HT1080 (cell line): ENCODE results near the gene PRDM12. TPM values are rescaled to one million over a fixed set of nuclear protein-coding genes. Genes with fewer than 3 reads are reported as not detected.

Source experiments
- DNase-seq: peaks from one replicate; pipeline ENCODE4 v3.0.0-alpha.2; 2015; ENCODE audit warnings: low read depth
- total RNA-seq: library from RNA; depleted of rRNA; stranded (reverse); fragments of >200 nt; shearing (Covaris generic); gene quantifications from 2 replicates; pipeline ENCODE4 v1.2.3, GENCODE V29; 2014

The PRDM12 gene
- total RNA-seq, 1 experiment from 2014 or later = 0.10 TPM

DNA sequence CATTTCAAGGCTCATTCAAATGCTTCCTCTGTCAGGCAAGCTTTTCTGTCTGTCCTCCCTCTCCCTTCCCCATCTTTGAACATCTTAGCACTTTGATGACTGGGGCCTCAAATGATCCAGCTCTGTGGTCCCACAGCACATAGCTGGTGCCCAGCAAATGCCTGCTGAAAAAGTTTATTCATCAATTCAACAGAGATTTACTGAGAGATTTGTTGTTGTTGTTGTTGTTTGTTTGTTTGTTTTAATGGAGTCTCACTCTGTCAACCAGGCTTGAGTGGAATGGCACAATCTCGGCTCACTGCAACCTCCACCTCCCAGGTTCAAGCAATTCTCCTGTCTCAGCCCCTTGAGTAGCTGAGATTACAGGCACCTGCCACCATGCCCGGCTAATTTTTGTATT is 23.2 kb downstream of the PRDM12 start:
- DNase-seq = no peak

DNA sequence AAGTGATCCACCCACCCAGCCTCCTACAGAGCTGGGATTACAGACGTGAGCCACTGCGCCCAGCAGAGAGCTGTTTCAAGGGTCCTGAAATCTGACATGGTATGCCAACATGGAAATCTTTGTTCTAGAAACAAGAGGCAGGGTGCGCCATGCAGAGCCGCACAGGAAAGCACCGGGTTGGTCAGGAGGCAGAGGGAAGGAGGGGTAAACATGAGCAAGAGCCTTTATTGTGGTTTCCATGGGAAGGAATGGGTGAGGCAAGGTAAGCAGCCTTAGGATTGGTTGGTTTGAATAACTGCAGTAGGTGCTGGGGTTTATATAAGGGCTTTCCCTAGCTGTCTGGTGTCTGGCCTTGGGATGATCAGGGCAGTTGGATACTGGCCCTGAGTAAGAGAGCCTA is 23.7 kb downstream of the PRDM12 start:
- no peak for DNase-seq

DNA sequence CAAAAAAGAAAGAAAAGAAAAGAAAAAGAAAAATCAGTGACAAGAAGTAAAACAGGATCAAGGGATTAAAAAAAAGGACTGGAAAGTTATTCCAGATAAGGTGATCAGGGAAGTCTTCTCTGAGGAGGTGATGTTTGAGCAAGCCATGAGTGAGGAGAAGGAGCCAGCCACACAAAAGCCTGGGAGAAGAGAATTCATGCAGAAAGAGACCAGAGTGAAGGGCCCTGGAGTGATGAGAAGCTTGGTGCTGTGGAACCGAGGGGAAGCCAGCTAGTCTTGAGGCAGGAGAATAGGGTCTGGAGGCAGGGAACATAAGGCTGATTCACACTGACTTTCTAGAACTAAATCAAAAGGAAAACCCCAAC is 25.2 kb downstream of the PRDM12 start:
- no peak for DNase-seq

DNA sequence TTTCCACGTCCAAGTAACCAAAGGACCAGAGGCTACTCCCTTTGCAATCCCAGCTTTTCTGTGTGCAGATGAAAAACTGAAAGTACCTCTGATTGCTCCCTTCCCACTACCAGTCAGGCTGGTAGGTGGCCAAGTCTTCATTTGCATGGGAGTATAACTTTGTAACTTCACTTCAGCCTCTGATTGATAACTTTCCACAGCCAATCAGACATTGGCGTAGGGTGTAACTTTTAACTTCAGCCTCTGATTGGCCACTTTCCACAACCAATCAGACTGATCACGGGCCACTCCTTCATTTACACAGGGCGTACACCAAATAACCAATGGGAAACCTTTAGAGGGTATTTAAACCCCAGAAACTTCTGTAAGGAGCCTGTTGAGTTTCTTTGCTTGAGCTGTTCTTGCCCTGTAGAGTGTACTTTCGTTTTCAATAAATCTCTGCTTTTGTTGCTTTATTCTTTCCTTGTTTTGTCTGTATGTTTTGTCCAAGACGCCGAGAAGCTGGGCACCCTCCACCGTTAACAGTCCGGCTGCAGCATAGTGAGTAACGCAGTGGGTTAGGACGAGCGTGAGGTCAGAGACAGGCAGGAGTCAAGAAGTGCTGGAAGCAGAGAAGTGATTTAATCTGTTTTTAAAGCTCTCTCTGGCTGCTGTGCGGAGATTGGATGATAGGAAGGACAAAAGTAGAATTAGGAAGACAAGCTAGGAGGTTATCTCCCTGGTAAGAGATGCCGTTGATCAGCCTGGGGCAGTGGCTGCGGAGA is 25.7 kb downstream of the PRDM12 start:
- DNase-seq = peak; percentile 97

DNA sequence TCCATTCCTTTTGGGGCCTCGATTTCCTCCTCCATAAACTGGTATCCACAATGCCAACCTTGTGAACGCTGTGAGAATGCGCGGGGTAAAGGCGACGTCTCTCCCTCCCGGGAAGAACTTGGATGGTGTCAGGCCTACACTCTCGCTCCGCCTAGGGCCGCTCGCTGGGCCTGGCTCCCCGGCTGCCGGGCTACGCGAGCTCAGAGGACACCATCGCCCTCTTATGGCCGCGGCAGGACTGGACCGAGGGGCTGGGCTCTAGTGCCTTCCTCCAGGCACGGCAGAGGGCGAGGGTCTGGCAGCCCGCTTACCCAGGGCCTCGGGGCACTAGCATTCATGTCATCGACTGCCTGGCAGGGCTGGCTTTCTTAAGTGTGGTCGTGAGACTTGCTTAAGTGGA is 27.9 kb downstream of the PRDM12 start:
- no peak for DNase-seq

DNA sequence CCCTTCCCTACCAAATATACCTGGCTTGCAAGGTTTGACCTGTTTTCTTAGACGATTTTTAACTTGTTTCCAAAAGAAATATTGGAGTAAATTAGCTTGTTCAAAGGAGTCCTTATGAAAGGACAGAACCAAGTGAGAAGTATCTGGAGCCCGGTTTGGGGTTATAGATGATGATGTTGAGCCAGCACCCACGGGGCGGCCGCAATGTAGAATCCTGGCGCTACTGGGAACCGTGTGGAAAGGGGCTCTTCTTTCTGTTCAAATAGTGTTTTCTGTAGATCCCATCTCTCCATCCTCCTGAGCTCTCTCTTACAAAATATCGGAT is 28.7 kb downstream of the PRDM12 start:
- DNase-seq = no peak

DNA sequence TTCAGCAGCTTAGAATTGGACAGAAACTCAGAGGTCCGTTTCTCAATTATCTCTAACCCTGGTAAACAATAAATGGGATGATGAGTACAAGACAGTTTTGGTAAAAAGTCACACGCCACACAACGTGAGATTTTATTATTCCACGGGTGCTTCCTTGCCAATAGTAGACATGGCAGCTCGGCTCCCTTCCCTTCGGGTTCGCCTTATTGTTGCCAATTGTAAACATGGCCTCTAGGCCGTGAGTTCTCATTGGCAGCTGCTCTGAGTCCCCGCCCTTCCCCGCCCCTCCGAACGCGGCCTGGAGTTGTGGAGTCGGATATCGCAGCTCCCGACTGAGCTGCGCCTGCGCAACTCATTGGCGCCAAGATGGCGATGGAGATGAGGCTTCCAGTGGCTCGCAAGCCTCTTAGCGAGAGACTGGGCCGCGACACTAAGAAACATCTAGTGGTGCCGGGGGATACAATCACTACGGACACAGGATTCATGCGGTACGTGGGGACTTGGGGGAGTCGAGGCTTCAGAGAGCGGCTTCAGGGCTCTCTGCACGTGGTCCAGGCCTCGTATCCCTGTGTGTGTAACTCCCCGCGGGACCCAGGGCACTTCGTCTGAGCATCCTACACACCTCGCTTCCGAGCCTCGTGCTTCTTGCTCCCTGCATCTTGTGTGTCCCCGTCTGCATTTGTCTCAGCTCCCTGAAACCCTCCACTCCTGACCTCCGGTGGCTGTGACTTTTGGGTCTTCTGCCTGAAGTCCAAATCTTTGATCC is 29.2 kb downstream of the PRDM12 start, which contains the start of gene EXOSC2:
Gene EXOSC2 (plus strand): TSS at position 355 of the 766 bp plus-strand sequence. CDS start 12 bp downstream, at position 367.
- peak; percentile 96 for DNase-seq

DNA sequence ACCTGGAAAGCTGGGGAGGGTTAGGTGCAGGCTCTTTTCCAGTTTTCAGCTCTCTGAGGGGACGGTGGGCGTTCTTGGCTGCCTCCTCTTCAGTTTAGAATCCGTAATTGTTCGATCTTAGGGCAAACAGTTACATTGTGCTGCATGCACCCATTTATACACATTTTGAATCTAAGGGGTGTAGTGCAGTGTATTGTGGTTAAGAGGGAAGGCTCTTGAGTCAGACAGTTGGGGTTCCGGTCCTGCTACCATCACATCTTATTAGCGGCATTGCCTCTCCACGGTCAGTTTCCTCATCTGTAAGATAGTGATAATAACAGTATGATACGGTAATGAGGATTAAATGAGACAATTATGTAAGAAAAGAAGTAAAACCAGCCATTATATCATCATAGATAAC is 29.8 kb downstream of the PRDM12 start:
- no peak for DNase-seq

DNA sequence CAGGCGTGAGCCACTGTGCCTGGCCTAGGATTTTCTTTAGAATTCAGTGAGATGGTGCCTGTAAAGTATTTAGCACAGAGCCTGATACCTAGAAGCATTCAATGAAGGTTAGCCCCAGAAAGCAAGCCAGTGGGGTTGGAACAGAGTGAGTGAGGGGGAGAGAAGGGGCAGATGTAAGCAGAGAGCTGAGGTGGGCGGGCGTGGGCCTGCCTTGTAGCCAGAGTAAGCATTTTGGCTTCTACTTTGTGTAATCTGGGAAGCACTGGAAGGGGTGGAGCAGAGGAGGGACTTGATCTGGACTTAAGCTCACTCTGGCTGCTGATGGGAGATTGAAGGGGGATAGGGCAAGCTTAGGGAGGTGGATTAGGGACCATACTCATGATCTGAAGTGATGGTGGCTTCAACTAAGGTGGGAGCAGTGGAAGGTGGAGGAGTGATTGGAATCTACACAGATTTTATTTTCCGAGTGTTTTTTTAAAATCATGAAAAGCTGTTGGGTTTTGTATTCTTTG is 31.8 kb downstream of the PRDM12 start:
- no peak for DNase-seq

DNA sequence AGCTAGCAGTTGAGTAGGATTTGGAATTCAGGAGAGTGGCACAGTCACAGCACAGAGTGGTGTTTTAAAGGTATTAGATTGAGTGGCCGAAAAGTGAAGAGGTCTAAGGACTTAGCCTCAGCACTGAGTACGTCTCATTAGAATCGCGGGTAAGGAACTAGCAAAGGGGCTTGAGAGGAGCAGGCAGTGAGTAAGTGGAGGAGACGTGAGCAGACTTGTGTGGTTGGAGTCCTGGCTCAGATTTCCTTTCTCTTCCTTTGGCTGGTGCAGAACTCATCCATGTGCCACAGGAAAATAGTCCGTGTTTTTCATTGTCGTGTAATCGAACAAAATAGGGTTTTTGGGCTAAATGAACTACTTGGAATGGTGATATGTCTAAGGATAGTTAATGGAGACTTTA is 32.6 kb downstream of the PRDM12 start:
- DNase-seq = no peak

DNA sequence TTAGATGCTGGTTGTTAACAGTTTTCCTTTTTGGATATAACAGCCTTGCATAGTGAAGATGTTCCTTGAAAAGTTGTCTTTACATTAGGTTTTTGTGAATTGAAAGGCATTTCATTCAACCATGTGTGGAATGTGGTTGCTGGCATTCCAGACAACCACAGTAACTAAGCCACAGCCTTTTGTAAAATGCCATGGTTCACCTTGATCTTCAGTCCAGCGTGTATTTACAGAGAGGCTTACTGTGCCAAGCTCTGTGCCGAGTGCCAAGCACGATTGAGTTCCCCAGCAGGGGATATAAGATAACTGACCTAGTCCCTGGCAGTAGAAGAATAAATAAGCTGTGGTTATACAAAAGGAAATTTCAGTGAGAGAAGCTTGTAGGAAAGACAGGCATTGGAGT is 34.1 kb downstream of the PRDM12 start:
- DNase-seq = peak; percentile 43

DNA sequence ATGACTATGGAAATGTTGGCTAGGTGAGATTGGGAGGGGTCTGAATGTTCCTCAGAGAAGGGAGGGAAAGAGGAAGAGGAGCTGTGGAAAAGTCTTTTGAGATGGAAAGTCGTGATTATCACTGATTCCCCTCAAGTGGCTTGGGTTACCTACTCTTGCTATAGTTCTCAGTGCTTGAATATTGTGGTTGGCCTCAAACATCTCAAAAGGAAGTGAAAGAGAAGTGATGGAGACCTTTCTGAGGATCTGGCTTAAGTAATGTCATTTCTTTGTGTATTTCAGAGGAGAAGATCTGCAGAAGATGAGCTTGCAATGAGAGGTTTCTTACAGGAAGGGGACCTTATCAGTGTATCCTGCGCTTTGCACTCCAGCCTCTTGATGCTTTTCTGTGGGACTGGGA is 34.7 kb downstream of the PRDM12 start:
- no peak for DNase-seq

DNA sequence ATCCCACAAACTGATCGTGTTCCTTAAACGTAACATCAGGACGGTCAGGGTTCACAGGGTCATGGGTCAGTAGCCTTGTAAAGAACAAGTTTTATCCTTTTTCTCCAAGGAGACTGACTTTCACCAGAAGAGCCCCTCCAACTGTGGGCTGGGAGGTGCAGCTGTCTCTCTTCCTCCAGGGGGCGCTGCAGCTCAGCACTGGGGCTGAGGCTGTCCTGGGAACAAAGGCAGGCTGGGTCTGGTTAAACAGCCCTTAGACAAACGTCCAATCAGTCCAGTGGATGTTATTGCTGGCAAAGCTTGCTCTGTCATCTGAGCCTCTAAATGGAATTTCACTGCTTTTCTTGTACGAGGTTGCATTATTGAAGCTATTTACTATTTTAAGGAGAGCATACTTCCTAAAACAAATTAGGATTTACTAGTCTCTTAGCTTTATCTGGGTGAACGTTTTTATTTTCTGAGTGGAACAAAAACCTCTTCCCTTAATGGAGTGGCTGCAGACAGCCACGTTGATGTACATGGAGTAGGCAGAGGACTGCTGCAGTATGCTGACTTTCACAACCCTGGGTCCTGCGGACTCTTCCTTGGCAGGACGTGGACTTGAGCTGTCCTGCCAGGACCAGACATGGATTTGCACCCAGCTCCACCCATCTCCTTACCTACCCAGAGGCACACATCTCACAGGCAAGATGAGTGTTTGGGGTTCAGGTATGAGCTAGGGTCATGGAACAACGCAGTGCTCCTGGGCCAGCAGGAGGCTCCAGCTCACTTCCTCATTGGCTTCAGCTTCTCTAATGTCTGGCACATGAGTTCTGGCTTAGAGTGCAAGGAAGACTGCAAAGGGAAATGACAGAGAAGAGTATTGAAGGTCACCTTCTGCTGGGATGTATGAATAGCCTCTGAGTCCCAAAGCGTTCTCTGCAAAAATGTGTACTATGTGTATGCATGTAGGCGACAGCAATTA is 36.9 kb downstream of the PRDM12 start:
- DNase-seq = peak; percentile 46

DNA sequence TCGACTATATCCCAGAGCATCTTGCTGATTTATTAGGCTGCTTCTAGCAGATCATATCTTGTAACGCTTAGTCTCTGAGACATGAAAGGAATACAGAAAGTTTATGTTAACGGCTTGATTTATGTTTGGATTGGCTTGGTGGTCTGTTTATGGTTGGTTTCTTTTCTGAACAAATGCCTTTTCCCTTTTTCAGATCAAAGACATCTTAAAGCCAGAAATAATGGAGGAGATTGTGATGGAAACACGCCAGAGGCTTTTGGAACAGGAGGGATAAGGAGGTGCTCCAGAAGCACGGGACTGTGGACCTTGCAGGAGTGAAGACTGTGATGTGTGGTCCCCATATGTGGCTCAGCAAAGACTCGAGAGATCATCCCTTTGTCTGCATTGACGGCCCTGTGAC is 39.1 kb downstream of the PRDM12 start:
- no peak for DNase-seq

DNA sequence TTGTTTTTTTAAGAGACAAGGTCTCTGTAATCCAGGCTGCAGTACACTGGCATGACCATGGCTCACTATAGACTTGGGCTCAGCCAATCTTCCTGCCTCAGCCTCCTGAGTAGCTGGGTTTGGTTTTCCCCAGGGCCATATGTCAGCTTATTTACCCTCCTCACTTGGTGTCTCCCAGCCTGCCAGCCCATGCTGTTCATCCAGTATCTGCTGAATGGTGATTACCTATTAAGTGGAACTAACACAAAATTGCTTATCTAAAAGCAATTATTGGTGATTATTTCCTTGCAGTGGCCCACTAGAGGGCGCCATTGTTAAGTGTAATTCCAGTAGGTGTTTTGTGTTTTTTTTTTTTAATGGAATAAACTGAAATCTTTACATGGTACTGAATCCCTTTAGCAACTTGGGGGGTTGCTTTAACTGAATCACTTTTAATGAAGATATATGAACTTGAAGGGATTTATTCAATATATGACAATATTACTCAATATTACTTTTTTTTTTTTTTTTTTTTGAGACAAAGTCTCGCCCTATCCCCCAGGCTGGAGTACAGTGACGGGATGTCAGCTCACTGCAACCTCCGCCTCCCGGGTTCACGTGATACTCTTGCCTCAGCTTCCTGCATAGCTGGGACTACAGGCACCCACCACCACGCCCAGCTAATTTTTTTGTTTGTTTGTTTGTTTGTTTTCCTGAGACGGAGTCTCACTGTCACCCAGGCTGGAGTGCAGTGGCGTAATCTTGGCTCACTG is 43.0 kb downstream of the PRDM12 start:
- DNase-seq = peak; percentile 51

DNA sequence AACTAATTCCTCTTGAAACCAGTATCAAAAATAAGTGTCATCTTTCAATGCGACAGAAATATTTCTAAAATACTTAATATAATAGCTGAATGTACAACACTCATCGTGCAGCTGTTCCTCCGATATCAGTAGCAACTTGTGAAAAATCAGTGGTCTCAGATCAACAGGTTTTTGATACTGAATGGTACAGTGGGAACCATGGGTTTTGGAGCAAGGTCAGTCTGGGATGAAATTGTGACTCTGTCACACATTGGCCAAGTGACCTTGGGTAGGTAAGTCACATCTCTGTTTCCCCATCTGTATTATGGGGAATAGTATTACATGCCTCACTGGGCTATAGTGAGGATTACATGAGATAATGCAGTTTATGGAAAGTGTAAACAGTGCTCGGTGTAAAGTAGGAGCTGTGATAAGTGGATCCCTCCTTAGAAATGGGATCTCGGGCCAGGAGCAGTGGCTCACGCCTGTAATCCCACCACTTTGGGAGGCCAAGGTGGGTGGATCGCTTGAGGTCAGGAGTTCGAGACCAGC is 46.5 kb downstream of the PRDM12 start:
- no peak for DNase-seq

DNA sequence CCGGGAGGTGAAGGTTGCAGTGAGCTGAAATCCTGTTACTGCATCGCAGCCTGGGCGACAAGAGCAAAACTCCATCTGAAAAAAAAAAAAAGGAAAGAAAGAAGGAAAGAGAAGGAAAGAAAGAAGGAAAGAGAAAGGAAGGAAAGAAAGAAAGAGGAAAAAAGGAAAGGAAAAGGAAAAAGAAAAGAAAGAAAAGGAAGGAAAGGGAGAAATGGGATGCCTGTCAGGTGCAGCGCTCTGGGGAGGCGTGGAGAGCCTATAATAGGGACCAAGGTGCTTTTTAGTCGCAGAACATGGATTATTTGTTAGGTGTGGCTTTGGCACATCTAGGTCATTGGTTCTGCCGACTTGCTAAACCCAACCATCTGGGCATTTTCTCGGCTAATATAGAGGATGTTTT is 47.1 kb downstream of the PRDM12 start:
- DNase-seq = no peak

DNA sequence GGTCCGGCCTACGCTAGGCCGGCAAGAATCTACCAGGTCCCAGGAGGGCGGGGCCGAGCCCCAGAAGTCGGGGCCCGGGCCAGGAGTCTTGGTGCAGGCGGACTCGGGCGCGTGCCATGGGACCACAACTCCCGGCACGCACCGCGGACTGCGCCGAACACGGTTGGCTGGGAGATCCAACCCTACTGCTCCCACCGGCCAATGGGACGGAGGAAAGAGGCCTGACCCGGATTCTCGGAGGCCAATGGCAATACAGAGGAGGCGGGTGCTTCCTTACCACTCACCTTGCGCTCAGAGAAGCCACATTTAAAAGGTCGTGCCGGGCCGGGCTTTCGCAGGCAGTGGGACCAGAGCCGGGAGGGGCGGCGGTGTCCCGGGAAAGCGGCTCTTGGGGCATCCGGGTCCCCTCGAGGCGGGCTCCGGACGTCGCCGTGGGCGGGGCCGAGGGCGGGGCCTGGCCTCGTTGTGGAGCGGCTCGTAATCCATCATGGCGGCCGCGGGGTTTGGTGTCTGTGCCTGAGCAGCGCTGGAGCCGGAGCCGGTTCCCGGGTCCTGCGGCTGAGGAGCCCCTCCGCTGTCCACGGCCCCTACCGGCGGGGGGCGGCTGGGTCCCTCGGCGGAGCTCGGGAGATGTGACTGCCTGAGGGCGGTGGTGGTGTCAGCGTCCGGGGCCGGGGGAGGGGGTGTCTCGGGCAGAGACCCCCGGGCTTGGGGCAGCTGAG is 48.3 kb downstream of the PRDM12 start:
- peak; percentile 99 for DNase-seq

DNA sequence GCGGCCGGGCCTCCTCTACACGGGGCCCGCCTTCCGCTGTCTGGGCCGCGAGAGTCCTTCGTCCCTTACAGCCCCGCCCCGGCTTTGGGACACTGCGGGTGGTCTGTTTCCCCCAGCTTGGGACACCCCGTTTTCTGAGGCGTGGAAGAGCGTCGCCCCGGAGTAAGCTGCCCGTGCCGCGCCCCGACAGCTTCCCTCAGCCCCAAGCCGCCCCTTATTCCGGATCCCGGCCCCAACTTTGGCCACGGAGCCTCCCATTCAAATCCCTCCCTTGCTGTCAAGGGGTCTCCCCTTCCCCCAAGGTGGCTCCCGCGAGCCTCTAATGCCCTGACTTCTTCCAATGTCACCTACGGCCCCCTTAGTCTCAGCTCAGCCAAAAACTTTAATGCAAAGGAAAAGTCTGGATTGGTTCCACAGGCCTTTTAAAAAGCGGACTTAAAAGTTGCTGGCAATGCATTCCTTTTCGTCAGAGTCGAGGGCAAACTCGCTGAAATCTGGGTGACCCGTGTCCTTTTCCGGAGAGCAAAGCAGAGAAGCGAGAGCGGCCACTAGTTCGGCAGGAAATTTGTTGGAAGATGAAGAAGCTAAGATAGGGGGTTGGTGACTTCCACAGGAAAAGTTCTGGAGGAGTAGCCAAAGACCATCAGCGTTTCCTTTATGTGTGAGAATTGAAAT is 49.0 kb downstream of the PRDM12 start:
- DNase-seq = no peak
